H9 (cell line): Measurements from ENCODE around the gene DCLRE1B. TPM values are rescaled to one million over a fixed set of nuclear protein-coding genes. Genes with fewer than 3 reads are reported as not detected.

ENCODE experiments used
- DNase-seq: peaks from one replicate; pipeline ENCODE4 v3.0.0-alpha.2; 2017
- H2AFZ ChIP-seq: one replicate; pipeline ENCODE4 v1.6.1; 2013; ENCODE audit warnings: mild to moderate bottlenecking, low read length, control low read depth, moderate library complexity
- H2AK5ac ChIP-seq: 2 replicates; pipeline ENCODE4 v1.6.1; 2013; ENCODE audit warnings: low read length, control low read depth, mixed read lengths; ENCODE audit not compliant: insufficient read length
- H2BK120ac ChIP-seq: one replicate; pipeline ENCODE4 v1.6.1; 2013; ENCODE audit warnings: low read depth, mild to moderate bottlenecking, low read length, control low read depth, inconsistent platforms; ENCODE audit not compliant: poor library complexity, severe bottlenecking
- H2BK12ac ChIP-seq: 2 replicates; pipeline ENCODE4 v1.6.1; 2013; ENCODE audit warnings: low read length, control low read depth, mixed read lengths, low read depth; ENCODE audit not compliant: insufficient read length
- H2BK15ac ChIP-seq: 2 replicates; pipeline ENCODE4 v1.6.1; 2013; ENCODE audit warnings: low read depth, low read length, control low read depth
- H2BK20ac ChIP-seq: one replicate; pipeline ENCODE4 v1.6.1; 2013; ENCODE audit warnings: low read depth, mild to moderate bottlenecking, low read length, control low read depth, inconsistent platforms; ENCODE audit not compliant: poor library complexity, severe bottlenecking
- H2BK5ac ChIP-seq: 2 replicates; pipeline ENCODE4 v1.6.1; 2013; ENCODE audit warnings: low read length, control low read depth, mixed read lengths; ENCODE audit not compliant: insufficient read length
- H3K14ac ChIP-seq: 2 replicates; pipeline ENCODE4 v1.6.1; 2013; ENCODE audit warnings: low read length, control low read depth; ENCODE audit not compliant: insufficient read depth
- H3K18ac ChIP-seq: 2 replicates; pipeline ENCODE4 v1.6.1; 2013; ENCODE audit warnings: low read depth, mild to moderate bottlenecking, mixed read lengths, low read length, control low read depth; ENCODE audit not compliant: insufficient read length
- H3K23ac ChIP-seq: 2 replicates; pipeline ENCODE4 v1.6.1; 2013; ENCODE audit warnings: low read length, control low read depth, mixed read lengths, low read depth; ENCODE audit not compliant: insufficient read length
- H3K23me2 ChIP-seq: 2 replicates; pipeline ENCODE4 v1.6.1; 2013; ENCODE audit warnings: low read depth, mild to moderate bottlenecking, mixed read lengths, low read length, control low read depth; ENCODE audit not compliant: insufficient read length, poor library complexity, severe bottlenecking
- H3K27ac ChIP-seq: 2 replicates; pipeline ENCODE4 v1.5.1; 2013; ENCODE audit warnings: low read length, control low read depth, mixed read lengths, low read depth; ENCODE audit not compliant: insufficient read length
- H3K27me3 ChIP-seq: 2 replicates; pipeline ENCODE4 v1.6.1; 2013; ENCODE audit warnings: low read length, control low read depth, inconsistent platforms; ENCODE audit not compliant: insufficient read depth
- H3K4ac ChIP-seq: 2 replicates; pipeline ENCODE4 v1.6.1; 2013; ENCODE audit warnings: low read depth, mild to moderate bottlenecking, control low read depth, inconsistent platforms, low read length, moderate library complexity
- H3K4me1 ChIP-seq: 2 replicates; pipeline ENCODE4 v1.6.1; 2013; ENCODE audit warnings: low read length, control low read depth, inconsistent platforms; ENCODE audit not compliant: insufficient read depth
- H3K4me2 ChIP-seq: 2 replicates; pipeline ENCODE4 v1.6.1; 2013; ENCODE audit warnings: low read length, control low read depth, mixed read lengths; ENCODE audit not compliant: insufficient read length, insufficient read depth
- H3K56ac ChIP-seq: 2 replicates; pipeline ENCODE4 v1.6.1; 2013; ENCODE audit warnings: low read depth, mild to moderate bottlenecking, mixed read lengths, low read length, control low read depth; ENCODE audit not compliant: insufficient read length
- H3K79me1 ChIP-seq: 2 replicates; pipeline ENCODE4 v1.6.1; 2013; ENCODE audit warnings: low read depth, mild to moderate bottlenecking, moderate library complexity, low read length, control low read depth, inconsistent platforms; ENCODE audit not compliant: insufficient read depth, poor library complexity, severe bottlenecking
- H3K79me2 ChIP-seq: 2 replicates; pipeline ENCODE4 v1.6.1; 2013; ENCODE audit warnings: low read length, control low read depth, inconsistent platforms; ENCODE audit not compliant: insufficient read depth
- H3K9ac ChIP-seq: 2 replicates; pipeline ENCODE4 v1.6.1; 2013; ENCODE audit warnings: low read length, control low read depth, mixed read lengths; ENCODE audit not compliant: insufficient read length; ENCODE audit errors: extremely low read depth
- H3K9me3 ChIP-seq: one replicate; pipeline ENCODE4 v1.6.1; 2013; ENCODE audit warnings: low read depth, low read length, inconsistent platforms; ENCODE audit not compliant: control insufficient read depth
- H3T11ph ChIP-seq: one replicate; pipeline ENCODE4 v1.6.1; 2013; ENCODE audit warnings: mild to moderate bottlenecking, low read length, control low read depth, inconsistent platforms
- H4K20me1 ChIP-seq: one replicate; pipeline ENCODE4 v1.6.1; 2013; ENCODE audit not compliant: control insufficient read depth, insufficient read length, insufficient read depth
- H4K5ac ChIP-seq: 2 replicates; pipeline ENCODE4 v1.6.1; 2013; ENCODE audit warnings: low read depth, mild to moderate bottlenecking, mixed read lengths, low read length, control low read depth; ENCODE audit not compliant: insufficient read length
- H4K8ac ChIP-seq: replicated peaks from 2 replicates; pipeline ENCODE4 v1.6.1; 2013; ENCODE audit warnings: low read length, control low read depth, mixed read lengths, low read depth; ENCODE audit not compliant: insufficient read length
- H4K91ac ChIP-seq: 2 replicates; pipeline ENCODE4 v1.6.1; 2013; ENCODE audit warnings: low read depth, mild to moderate bottlenecking, moderate library complexity, mixed read lengths, low read length, control low read depth; ENCODE audit not compliant: insufficient read length
- H3K27ac Mint-ChIP-seq, 3 experiments: 2 replicates in 2 of 3; 3 replicates in 1 of 3; pipeline ENCODE4 v1.8.0; 2020 to 2021; ENCODE audit warnings: mixed read lengths in 3 of 3, mild to moderate bottlenecking in 1 of 3, moderate library complexity in 1 of 3
- H3K27me3 Mint-ChIP-seq: 2 replicates; pipeline ENCODE4 v1.8.0; 2021; ENCODE audit warnings: low read depth, mild to moderate bottlenecking, moderate library complexity, mixed read lengths
- H3K36me3 Mint-ChIP-seq, 3 experiments: 2 replicates in 2 of 3; 3 replicates in 1 of 3; pipeline ENCODE4 v1.8.0; 2020 to 2021; ENCODE audit warnings: low read depth in 3 of 3, mixed read lengths in 3 of 3; ENCODE audit not compliant: insufficient read depth in 1 of 3
- H3K4me1 Mint-ChIP-seq, 2 experiments: 2 replicates each; pipeline ENCODE4 v1.8.0; 2020; ENCODE audit warnings: mixed read lengths in 2 of 2
- H3K4me3 Mint-ChIP-seq, 2 experiments: 2 replicates in 1 of 2; 3 replicates in 1 of 2; pipeline ENCODE4 v1.8.0; 2020 to 2021; ENCODE audit warnings: mild to moderate bottlenecking in 2 of 2, mixed read lengths in 2 of 2, moderate library complexity in 1 of 2
- H3K9me3 Mint-ChIP-seq, 2 experiments: 2 replicates in 1 of 2; 3 replicates in 1 of 2; pipeline ENCODE4 v1.8.0; 2020; ENCODE audit warnings: mild to moderate bottlenecking in 2 of 2, mixed read lengths in 2 of 2, moderate library complexity in 1 of 2
- WGBS: extraction: QIAGEN DNeasy Blood & Tissue Kit; methylation state at CpG from one replicate; pipeline ENCODE4 v1.1.7; 2013; ENCODE audit warnings: missing lambda C conversion rate, low lambda C conversion rate, mixed read lengths; ENCODE audit not compliant: insufficient read length; ENCODE audit errors: extremely low coverage; 5-methylcytosine and 5-hydroxymethylcytosine counted together
- total RNA-seq: library from RNA; stranded (reverse); gene quantifications from 2 replicates; pipeline ENCODE4 v1.2.1, GENCODE V29; 2021
- TF ChIP-seq, protein P1 (sequence below): fragments of 200-600 bp; sonication (generic); conservative IDR thresholded peaks from 3 replicates; pipeline ENCODE4 v1.8.0; 2021; ENCODE audit warnings: antibody characterized with exemption, mild to moderate bottlenecking

DCLRE1B gene
- total RNA-seq, 1 experiment from 2014 or later, result 13.4 TPM

DNA sequence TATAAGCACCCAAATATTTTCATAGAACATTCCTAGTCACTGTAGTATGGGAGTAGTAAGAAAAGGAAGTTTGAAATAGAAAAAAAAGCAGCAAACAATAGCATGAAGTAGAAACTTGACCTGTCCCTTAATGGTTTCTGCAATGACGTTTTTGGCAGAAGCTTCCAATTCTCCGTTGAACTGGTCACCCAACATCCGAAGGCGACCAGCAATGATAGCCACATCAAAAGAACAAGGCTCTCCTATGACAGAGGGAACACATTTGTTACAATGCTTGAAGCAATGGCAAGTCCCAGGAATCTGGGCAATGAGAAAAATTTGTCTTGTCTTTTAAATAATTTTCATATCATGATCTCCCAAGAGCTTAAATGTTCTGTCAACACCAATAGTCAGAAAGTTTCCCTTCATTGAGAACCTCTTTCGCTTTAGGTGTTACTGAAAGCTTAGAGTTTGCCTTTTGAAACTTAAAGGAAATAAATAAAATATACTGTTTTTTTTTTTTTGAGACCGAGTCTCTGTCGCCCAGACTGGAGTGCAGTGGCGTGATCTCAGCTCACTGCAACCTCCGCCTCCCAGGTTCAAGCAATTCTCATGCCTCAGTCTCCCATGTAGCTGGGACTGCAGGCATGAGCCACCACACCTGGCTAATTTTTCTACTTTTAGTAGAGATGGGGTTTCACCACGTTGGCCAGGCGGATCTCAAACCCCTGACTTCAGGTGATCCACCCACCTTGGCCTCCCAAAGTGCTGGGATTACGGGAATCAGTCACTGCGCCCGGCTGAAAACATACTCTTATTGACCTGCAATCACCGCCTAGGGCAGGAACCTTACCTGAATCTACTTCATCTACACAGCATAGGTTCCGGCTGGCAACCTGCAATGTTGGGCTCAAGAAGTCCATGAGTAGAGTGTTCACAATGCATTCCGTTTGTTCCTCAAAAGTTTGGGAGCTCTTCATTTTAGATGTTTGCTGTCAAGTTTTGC is 18.4 kb upstream of the DCLRE1B start:
- H4K20me1 ChIP-seq, result no peaks in the 10 kb centered on the region
- H3K23ac ChIP-seq, result no peak overlapping the region
- no peak overlapping the region for H4K91ac ChIP-seq
- no peaks in the 10 kb centered on the region for H3K23me2 ChIP-seq
- H4K8ac ChIP-seq, result no peak overlapping the region
- H3K4ac ChIP-seq, result no peak overlapping the region
- no peak overlapping the region for H3T11ph ChIP-seq
- no peak overlapping the region for H3K56ac ChIP-seq
- no peak overlapping the region for H2BK120ac ChIP-seq
- H3K79me2 ChIP-seq, result no peaks in the 10 kb centered on the region
- no peak overlapping the region for H3K18ac ChIP-seq
- H3K27me3 Mint-ChIP-seq, result no peaks in the 10 kb centered on the region
- no peak overlapping the region; the same call in 1 of the 2 replicates for H3K14ac ChIP-seq
- H2BK5ac ChIP-seq, result no peak overlapping the region
- TF ChIP-seq, protein P1, sequence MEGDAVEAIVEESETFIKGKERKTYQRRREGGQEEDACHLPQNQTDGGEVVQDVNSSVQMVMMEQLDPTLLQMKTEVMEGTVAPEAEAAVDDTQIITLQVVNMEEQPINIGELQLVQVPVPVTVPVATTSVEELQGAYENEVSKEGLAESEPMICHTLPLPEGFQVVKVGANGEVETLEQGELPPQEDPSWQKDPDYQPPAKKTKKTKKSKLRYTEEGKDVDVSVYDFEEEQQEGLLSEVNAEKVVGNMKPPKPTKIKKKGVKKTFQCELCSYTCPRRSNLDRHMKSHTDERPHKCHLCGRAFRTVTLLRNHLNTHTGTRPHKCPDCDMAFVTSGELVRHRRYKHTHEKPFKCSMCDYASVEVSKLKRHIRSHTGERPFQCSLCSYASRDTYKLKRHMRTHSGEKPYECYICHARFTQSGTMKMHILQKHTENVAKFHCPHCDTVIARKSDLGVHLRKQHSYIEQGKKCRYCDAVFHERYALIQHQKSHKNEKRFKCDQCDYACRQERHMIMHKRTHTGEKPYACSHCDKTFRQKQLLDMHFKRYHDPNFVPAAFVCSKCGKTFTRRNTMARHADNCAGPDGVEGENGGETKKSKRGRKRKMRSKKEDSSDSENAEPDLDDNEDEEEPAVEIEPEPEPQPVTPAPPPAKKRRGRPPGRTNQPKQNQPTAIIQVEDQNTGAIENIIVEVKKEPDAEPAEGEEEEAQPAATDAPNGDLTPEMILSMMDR, result no peak
- no peak overlapping the region for H3K27ac ChIP-seq
- no peaks in the 10 kb centered on the region for H3K36me3 Mint-ChIP-seq
- H4K5ac ChIP-seq, result no peak overlapping the region
- H2BK20ac ChIP-seq, result no peak overlapping the region
- H3K27me3 ChIP-seq, result no peaks in the 10 kb centered on the region
- H3K4me2 ChIP-seq, result no peak overlapping the region
- no peak overlapping the region for H3K27ac Mint-ChIP-seq
- H3K9me3 Mint-ChIP-seq, result no peaks in the 10 kb centered on the region
- H3K9ac ChIP-seq, result no peak overlapping the region
- no peak overlapping the region for H3K4me3 Mint-ChIP-seq
- no peaks in the 10 kb centered on the region for H3K4me1 ChIP-seq
- no peak for DNase-seq
- no CpG with 5 or more reads among the region's 17 CpGs for WGBS
- no peak overlapping the region for H2BK12ac ChIP-seq
- H2AK5ac ChIP-seq, result no peak overlapping the region
- no peaks in the 10 kb centered on the region for H3K79me1 ChIP-seq
- no peak overlapping the region for H2BK15ac ChIP-seq
- no peaks in the 10 kb centered on the region for H3K4me1 Mint-ChIP-seq
- no peaks in the 10 kb centered on the region for H3K9me3 ChIP-seq
- no peak overlapping the region for H2AFZ ChIP-seq
